ENCODE data around the gene LHPP.
A peak's percentile ranks its signal among the peaks of the same experiment; 100 is the strongest.

LHPP gene

DNA sequence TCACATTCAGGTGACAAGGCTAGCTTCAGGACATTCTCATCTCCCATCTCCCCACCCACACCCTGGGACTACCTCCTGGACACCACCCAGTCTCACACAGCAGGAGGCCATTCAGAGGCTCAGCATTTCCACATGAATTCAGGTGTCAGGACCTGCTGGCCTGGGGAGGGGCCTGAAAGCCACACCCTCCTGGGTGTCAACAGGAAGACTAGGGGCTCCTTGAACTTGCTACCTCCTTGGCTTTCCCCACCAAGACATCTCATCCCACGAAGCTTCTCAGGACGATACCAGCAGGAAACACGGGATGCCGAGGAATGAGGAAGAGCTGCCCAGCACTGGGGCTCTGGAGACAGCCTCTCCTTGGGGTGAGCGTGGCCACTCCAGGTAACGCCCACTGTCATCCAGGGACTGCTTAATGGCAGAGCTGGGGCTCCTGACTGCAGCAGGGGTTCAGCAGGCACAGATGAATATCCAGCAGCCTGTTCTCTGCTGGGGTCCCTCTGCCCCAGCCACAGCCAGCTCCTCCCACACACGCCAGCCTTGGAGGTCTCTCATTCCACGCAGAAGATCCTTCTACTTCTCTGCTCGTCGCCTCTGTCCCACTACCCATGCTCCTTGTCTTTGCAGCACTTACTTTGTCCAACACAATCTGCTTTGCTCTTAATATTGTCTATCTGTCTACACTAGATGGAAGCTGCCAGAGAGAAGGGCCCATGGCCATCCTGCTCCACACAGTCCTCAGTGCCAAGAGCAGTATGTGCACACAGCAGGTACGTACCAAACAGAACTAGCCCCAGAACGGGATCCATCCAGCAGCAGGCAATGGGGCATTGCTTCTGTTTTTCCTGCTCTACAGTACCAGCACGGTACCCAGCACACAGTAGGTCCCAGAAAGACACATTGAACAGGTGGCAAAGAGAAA, 193.8 kb downstream of the LHPP start:
- TF ChIP-seq POLR2A (IDR thresholded peaks at IDR 0.05; ENCODE audit: extremely low read depth, insufficient read length), result no peak
- no peak for TF ChIP-seq MYC (IDR thresholded peaks at IDR 0.05; ENCODE audit: low read depth, low read length)
- TF ChIP-seq, protein P1, sequence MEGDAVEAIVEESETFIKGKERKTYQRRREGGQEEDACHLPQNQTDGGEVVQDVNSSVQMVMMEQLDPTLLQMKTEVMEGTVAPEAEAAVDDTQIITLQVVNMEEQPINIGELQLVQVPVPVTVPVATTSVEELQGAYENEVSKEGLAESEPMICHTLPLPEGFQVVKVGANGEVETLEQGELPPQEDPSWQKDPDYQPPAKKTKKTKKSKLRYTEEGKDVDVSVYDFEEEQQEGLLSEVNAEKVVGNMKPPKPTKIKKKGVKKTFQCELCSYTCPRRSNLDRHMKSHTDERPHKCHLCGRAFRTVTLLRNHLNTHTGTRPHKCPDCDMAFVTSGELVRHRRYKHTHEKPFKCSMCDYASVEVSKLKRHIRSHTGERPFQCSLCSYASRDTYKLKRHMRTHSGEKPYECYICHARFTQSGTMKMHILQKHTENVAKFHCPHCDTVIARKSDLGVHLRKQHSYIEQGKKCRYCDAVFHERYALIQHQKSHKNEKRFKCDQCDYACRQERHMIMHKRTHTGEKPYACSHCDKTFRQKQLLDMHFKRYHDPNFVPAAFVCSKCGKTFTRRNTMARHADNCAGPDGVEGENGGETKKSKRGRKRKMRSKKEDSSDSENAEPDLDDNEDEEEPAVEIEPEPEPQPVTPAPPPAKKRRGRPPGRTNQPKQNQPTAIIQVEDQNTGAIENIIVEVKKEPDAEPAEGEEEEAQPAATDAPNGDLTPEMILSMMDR (IDR thresholded peaks at IDR 0.05; ENCODE audit: low read depth, low read length), result no peak
- no peak for TF ChIP-seq MAX (IDR thresholded peaks at IDR 0.05; ENCODE audit: low read depth, low read length)
- H3K4me3 ChIP-seq (ENCODE audit: low read depth, low read length), result no peak overlapping the region
- no peak for DNase-seq (ENCODE audit: low read depth)

DNA sequence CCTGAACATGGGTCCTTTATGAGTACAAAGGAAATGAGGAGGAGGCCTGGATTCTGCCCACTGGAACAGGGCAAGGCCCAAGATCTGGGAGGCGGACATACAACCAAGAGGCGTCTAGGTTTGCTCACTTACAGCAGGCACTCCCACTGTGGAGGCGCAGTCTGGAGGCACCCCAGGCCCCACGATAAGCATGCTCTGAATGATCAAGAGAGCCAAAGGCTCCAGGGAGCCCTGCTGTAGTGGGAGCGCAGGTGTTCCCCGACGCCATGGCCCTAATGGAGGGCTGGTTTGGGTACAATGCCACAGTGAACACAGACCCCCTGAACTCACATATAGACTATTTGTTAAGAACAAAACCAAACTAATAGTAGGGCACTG, 194.5 kb downstream of the LHPP start:
- H3K4me3 ChIP-seq (ENCODE audit: low read depth, low read length), result no peak overlapping the region
- TF ChIP-seq, protein P1 (IDR thresholded peaks at IDR 0.05; ENCODE audit: low read depth, low read length), result no peak
- TF ChIP-seq MYC (IDR thresholded peaks at IDR 0.05; ENCODE audit: low read depth, low read length) (no peak), MAX (IDR thresholded peaks at IDR 0.05; ENCODE audit: low read depth, low read length) (no peak), POLR2A (IDR thresholded peaks at IDR 0.05; ENCODE audit: extremely low read depth, insufficient read length) (no peak)
- DNase-seq (ENCODE audit: low read depth), result no peak

GRCh38 chr10:124656541-124656940, 194.9 kb downstream of the LHPP start:
- DNase-seq (ENCODE audit: low read depth), result no peak
- no peak for TF ChIP-seq POLR2A (IDR thresholded peaks at IDR 0.05; ENCODE audit: extremely low read depth, insufficient read length)
- TF ChIP-seq, protein P1 (IDR thresholded peaks at IDR 0.05; ENCODE audit: low read depth, low read length), result no peak
- no peak for TF ChIP-seq MAX (IDR thresholded peaks at IDR 0.05; ENCODE audit: low read depth, low read length)
- TF ChIP-seq MYC (IDR thresholded peaks at IDR 0.05; ENCODE audit: low read depth, low read length), result no peak
- no peak overlapping the region for H3K4me3 ChIP-seq (ENCODE audit: low read depth, low read length)

- H3K4me3 ChIP-seq (ENCODE audit: low read depth, low read length), result no peak overlapping the region
- DNase-seq (ENCODE audit: low read depth), result peak; percentile 54
- no peak for TF ChIP-seq MAX (IDR thresholded peaks at IDR 0.05; ENCODE audit: low read depth, low read length)
- no peak for TF ChIP-seq POLR2A (IDR thresholded peaks at IDR 0.05; ENCODE audit: extremely low read depth, insufficient read length)
- TF ChIP-seq MYC (IDR thresholded peaks at IDR 0.05; ENCODE audit: low read depth, low read length), result no peak
- TF ChIP-seq, protein P1 (IDR thresholded peaks at IDR 0.05; ENCODE audit: low read depth, low read length), result no peak
Observed at GRCh38 chr10:124657806-124658205, 196.2 kb downstream of the LHPP start.

DNA sequence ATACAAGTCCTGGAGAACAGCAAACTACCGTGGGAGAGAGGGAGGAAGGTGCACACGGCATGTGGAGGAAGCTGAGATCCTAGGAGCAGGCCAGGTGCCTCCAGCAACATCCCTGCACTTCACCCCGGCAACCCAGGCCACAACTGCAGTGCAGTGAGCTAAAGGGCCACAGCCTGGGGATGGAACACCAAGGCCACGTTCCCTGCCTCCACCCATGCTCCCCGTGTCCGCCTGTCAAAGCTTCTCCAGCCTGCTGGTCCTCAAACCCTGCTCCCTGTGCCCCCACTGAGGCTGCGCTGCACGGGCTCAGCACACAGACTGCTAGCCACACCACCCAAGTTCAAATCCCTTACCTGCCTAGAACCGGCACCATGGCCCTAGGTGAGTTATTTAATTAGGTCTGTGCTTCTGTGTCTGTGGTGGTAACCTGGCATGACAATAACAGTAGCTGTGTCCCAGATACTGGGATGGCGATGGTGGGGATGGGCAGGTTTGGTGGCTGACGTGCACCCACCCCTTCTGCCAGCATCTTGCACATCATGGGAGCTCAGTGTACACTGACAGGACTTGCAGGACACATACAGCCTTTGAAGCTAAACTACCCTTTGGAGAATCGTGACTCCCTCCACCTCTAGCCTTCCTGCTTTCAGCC, 197.1 kb downstream of the LHPP start:
- no peak overlapping the region for H3K4me3 ChIP-seq (ENCODE audit: low read depth, low read length)
- TF ChIP-seq, protein P1 (IDR thresholded peaks at IDR 0.05; ENCODE audit: low read depth, low read length), result no peak
- no peak for TF ChIP-seq MYC (IDR thresholded peaks at IDR 0.05; ENCODE audit: low read depth, low read length)
- TF ChIP-seq POLR2A (IDR thresholded peaks at IDR 0.05; ENCODE audit: extremely low read depth, insufficient read length), result peak; percentile 15
- TF ChIP-seq MAX (IDR thresholded peaks at IDR 0.05; ENCODE audit: low read depth, low read length), result no peak
- no peak for DNase-seq (ENCODE audit: low read depth)

Data from NB4 (cell line).